ENCODE data around the gene RAB3GAP1. TPM values are rescaled to one million over a fixed set of nuclear protein-coding genes. Genes with fewer than 3 reads are reported as not detected.

Gene RAB3GAP1
- total RNA-seq, result 47.4 and 61.3 TPM in 2 replicates

GRCh38 chr2:135052042-135052876 is at the start of gene RAB3GAP1:
Gene RAB3GAP1 (plus strand): TSS chr2:135052292. CDS start chr2:135052308, 16 bp downstream.

GRCh38 chr2:135047300-135047699 is 4.8 kb upstream of the RAB3GAP1 start, which contains the start of gene MAP3K19:
Gene MAP3K19 (minus strand): TSS chr2:135047447. CDS start chr2:135024647, 22,800 bp downstream.

Other genes with a start within 250 kb of the RAB3GAP1 start
- not detected in 2 replicates for gene ACMSD, start 213.7 kb upstream of the RAB3GAP1 start, total RNA-seq
- gene CCNT2, start 133.5 kb upstream of the RAB3GAP1 start, total RNA-seq, result 29.9 and 34.9 TPM in 2 replicates
- gene MAP3K19, start 4.8 kb upstream of the RAB3GAP1 start, total RNA-seq, result not detected in 2 replicates

Data from dermis lymphatic vessel endothelial cell (primary cell).